A673 (cell line): Measurements from ENCODE around the gene TMEM271. TPM values are rescaled to one million over a fixed set of nuclear protein-coding genes. Genes with fewer than 3 reads are reported as not detected.
"Not testable (repeated sequence)": the region's sequence is repeated elsewhere in the genome, so short reads cannot be mapped to it uniquely, and the experiment has no call there.

Experiments
- BruUV-seq: library from RNA; stranded (reverse); fragments of 400-500 nt; replicated peaks from 2 replicates; lab custom pipeline; 2021; lab: Mats Ljungman, UMichigan
- CTCF ChIA-PET: fragments of 300-600 bp; sonication (Branson Sonifier 250); formaldehyde crosslinking; loops from one replicate; lab custom pipeline; 2022; ENCODE audit warnings: antibody characterized with exemption; lab: Charles Lee
- POLR2A ChIA-PET: fragments of 300-600 bp; sonication (Branson Sonifier 250); formaldehyde crosslinking; loops from one replicate; lab custom pipeline; 2022; ENCODE audit warnings: antibody characterized with exemption; ENCODE audit not compliant: low non-redundant PET; lab: Charles Lee
- DNase-seq: peaks from one replicate; pipeline ENCODE4 v3.0.0-alpha.2; 2015; ENCODE audit warnings: low spot score
- H3K27ac ChIP-seq: fragments of 200-600 bp; sonication (generic); 2 replicates; pipeline ENCODE4 v1.5.1; 2016; ENCODE audit warnings: mixed run types, low read depth, mild to moderate bottlenecking, mixed read lengths, antibody characterized with exemption, low read length; ENCODE audit not compliant: poor library complexity, severe bottlenecking
- H3K27me3 ChIP-seq: fragments of 200-600 bp; sonication (generic); replicated peaks from 2 replicates; pipeline ENCODE4 v1.6.1; 2017; ENCODE audit warnings: mixed run types, low read depth, mild to moderate bottlenecking, mixed read lengths, antibody characterized with exemption, low read length; ENCODE audit not compliant: insufficient read depth, poor library complexity
- H3K36me3 ChIP-seq: fragments of 200-600 bp; sonication (generic); 2 replicates; pipeline ENCODE4 v1.6.1; 2016; ENCODE audit warnings: mixed run types, mild to moderate bottlenecking, mixed read lengths, antibody characterized with exemption, low read length; ENCODE audit not compliant: insufficient read depth, poor library complexity, severe bottlenecking
- H3K4me1 ChIP-seq: fragments of 200-600 bp; sonication (generic); 2 replicates; pipeline ENCODE4 v1.6.1; 2017; ENCODE audit warnings: mixed run types, mild to moderate bottlenecking, mixed read lengths, antibody characterized with exemption, low read length; ENCODE audit not compliant: insufficient read depth, poor library complexity, severe bottlenecking
- H3K4me3 ChIP-seq: fragments of 200-600 bp; sonication (generic); 2 replicates; pipeline ENCODE4 v1.5.1; 2016; ENCODE audit warnings: low read depth, mixed run types, mild to moderate bottlenecking, mixed read lengths, low read length; ENCODE audit not compliant: poor library complexity, severe bottlenecking
- H3K9me3 ChIP-seq: fragments of 200-600 bp; sonication (generic); 2 replicates; pipeline ENCODE4 v1.6.1; 2016; ENCODE audit warnings: mixed run types, low read depth, mild to moderate bottlenecking, mixed read lengths, antibody characterized with exemption, low read length; ENCODE audit not compliant: poor library complexity, severe bottlenecking
- EZH2 ChIP-seq: fragments of 200-600 bp; sonication (generic); IDR thresholded peaks from 2 replicates; pipeline ENCODE4 v1.6.1; 2017; ENCODE audit warnings: borderline replicate concordance, low read depth, mild to moderate bottlenecking, mixed read lengths, antibody characterized with exemption, low read length; ENCODE audit not compliant: poor library complexity, severe bottlenecking
- intact Hi-C: fragments of 100-400 bp; cut with micrococcal nuclease; formaldehyde crosslinking; loops from one replicate; pipeline ENCODE4 v1.10.0; 2022; ENCODE audit not compliant: unreplicated experiment
- total RNA-seq: library from RNA; stranded (reverse); gene quantifications from 2 replicates; pipeline ENCODE4 v1.2.3, GENCODE V29; 2021
- TF ChIP-seq, protein P1 (sequence below): fragments of 300-800, 200-600 bp; sonication (generic); conservative IDR thresholded peaks from 2 replicates; pipeline ENCODE4 v1.5.1; 2017; ENCODE audit warnings: low read depth, mild to moderate bottlenecking, antibody characterized with exemption, low read length, moderate library complexity, mixed read lengths

TMEM271 gene
- total RNA-seq, 1 experiment from 2014 or later, result 3.6 TPM

DNA sequence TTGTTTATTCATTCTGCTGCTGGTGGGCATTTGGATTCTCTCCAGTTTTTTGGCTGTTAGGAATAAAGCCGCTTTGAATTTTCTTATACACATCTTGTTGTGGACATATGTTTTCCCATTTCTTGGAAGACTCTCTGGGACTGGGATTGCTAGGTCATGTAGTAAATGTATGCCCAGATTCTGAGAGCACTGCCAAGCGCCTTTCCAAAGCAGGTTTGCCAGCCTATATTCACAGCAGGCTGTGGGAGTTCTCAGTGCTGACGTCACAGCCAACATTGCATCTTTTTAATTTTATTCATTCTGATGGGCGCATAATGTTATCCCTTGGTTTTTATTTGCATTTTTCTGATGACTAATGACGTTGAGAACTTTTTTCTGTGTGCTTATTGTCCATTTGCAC, 24.1 kb downstream of the TMEM271 start:
- CTCF ChIA-PET, result no interaction called here
- H3K27me3 ChIP-seq, result peaks cover 18% of the 10 kb centered on the region
- no peak overlapping the region for H3K27ac ChIP-seq
- no peak overlapping the region for H3K4me3 ChIP-seq
- H3K9me3 ChIP-seq, result no peaks in the 10 kb centered on the region
- POLR2A ChIA-PET, result no interaction called here
- BruUV-seq, result no TSS peak
- no peak for TF ChIP-seq EZH2
- TF ChIP-seq, protein P1, sequence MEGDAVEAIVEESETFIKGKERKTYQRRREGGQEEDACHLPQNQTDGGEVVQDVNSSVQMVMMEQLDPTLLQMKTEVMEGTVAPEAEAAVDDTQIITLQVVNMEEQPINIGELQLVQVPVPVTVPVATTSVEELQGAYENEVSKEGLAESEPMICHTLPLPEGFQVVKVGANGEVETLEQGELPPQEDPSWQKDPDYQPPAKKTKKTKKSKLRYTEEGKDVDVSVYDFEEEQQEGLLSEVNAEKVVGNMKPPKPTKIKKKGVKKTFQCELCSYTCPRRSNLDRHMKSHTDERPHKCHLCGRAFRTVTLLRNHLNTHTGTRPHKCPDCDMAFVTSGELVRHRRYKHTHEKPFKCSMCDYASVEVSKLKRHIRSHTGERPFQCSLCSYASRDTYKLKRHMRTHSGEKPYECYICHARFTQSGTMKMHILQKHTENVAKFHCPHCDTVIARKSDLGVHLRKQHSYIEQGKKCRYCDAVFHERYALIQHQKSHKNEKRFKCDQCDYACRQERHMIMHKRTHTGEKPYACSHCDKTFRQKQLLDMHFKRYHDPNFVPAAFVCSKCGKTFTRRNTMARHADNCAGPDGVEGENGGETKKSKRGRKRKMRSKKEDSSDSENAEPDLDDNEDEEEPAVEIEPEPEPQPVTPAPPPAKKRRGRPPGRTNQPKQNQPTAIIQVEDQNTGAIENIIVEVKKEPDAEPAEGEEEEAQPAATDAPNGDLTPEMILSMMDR, result no peak
- H3K4me1 ChIP-seq, result no peaks in the 10 kb centered on the region
- H3K36me3 ChIP-seq, result no peaks in the 10 kb centered on the region
- intact Hi-C loops, result no loop called here
- no peak for DNase-seq

DNA sequence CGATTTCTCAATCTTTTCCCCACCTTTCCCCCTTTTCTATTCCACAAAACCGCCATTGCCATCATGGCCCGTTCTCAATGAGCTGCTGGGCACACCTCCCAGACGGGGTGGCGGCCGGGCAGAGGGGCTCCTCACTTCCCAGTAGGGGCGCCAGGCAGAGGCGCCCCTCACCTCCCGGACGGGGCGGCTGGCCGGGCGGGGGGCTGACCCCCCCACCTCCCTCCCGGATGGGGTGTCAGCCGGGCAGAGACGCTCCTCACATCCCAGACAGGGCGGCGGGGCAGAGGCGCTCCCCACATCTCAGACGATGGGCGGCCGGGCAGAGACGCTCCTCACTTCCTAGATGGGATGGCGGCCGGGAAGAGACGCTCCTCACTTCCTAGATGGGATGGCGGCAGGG, 25.8 kb downstream of the TMEM271 start:
- CTCF ChIA-PET, intact Hi-C loops, DNase-seq, BruUV-seq, H3K27ac ChIP-seq, H3K4me1 ChIP-seq, H3K9me3 ChIP-seq, H3K4me3 ChIP-seq, POLR2A ChIA-PET, H3K36me3 ChIP-seq: not testable (repeated sequence)
- H3K27me3 ChIP-seq, result peaks cover 26% of the 10 kb centered on the region

DNA sequence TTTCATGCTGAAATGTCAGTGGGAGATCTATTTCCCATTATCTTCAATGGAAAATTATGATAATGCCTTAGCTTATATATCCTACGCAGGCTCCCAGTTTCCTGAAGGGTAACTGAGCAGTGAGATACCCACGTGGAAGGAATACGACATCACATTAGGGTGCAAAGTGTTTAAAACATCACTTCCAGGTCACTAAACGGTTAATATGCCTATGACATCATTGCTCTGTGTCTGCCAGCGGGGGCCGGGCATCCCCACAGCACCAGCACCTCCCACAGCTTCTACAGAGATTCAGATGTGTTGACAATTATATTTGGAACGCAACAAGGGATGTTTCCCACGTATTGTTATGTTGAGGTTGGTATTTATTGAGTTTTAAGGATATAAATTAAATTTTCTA, 27.1 kb downstream of the TMEM271 start:
- Histone ChIP-seq H3K27me3 (peaks cover 27% of the 10 kb centered on the region), H3K27ac (no peak overlapping the region), H3K36me3 (no peaks in the 10 kb centered on the region), H3K4me3 (no peak overlapping the region), H3K9me3 (no peaks in the 10 kb centered on the region), H3K4me1 (no peaks in the 10 kb centered on the region)
- TF ChIP-seq EZH2, result no peak
- TF ChIP-seq, protein P1, result no peak
- DNase-seq, result peak; percentile 62
- CTCF ChIA-PET, result no interaction called here
- POLR2A ChIA-PET, result no interaction called here
- BruUV-seq, result no TSS peak
- intact Hi-C loops, result no loop called here

DNA sequence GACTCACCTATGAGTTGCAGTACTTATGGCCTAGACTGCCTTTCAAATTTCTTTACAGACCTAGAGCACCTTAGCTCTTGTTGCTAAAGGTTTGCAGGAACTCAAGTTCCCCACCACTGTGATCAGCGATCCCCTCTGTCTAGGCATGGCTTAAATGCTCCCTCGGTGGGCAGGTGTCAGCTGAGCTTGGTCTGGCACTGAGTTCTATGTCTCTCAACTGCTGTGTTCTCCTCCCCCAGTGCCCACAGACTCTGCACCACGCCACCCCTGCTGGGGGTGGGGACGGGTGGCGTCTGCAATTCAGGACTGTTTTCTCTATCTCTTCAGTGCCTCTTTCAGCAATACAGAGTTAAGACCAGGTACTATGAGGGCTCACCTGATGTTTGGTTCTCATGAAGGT, 30.5 kb downstream of the TMEM271 start:
- TF ChIP-seq EZH2, result no peak
- TF ChIP-seq, protein P1, result no peak
- intact Hi-C loops, result no loop called here
- Histone ChIP-seq H3K9me3 (no peaks in the 10 kb centered on the region), H3K27me3 (peaks cover 21% of the 10 kb centered on the region), H3K27ac (no peak overlapping the region), H3K4me3 (no peak overlapping the region), H3K36me3 (no peaks in the 10 kb centered on the region), H3K4me1 (no peaks in the 10 kb centered on the region)
- no TSS peak for BruUV-seq
- ChIA-PET POLR2A (no interaction called here), CTCF (no interaction called here)
- no peak for DNase-seq
